NCI-H1694 (cell line): ENCODE results near the gene KDELR3.

ENCODE experiments used
- DNase-seq: peaks from one replicate; lab custom pipeline; 2025; lab: John Stamatoyannopoulos, UW

The KDELR3 gene

GRCh38 chr22:38519453-38520250 is 51.8 kb downstream of the KDELR3 start:
- no peak for DNase-seq

GRCh38 chr22:38523029-38523428 is 55.1 kb downstream of the KDELR3 start:
- DNase-seq: no peak

- no peak for DNase-seq
Observed at GRCh38 chr22:38523479-38523878, 55.6 kb downstream of the KDELR3 start.

GRCh38 chr22:38524429-38524828 is 56.5 kb downstream of the KDELR3 start:
- no peak for DNase-seq

- DNase-seq: no peak
Observed at GRCh38 chr22:38531251-38531938, 63.5 kb downstream of the KDELR3 start.
